Stimulated activated CD4-positive, alpha-beta T cell treated with anti-CD3 and anti-CD28 coated beads, Interleukin-12 subunit alpha, Interleukin-12 subunit beta, amount 100 ng/mL, for 48 hours (primary cell): ENCODE measurements around the gene USP11.

Experiments used
- DNase-seq, 3 donors: peaks; one replicate each; pipeline ENCODE4 v3.0.0-alpha.2; 2020; ENCODE audit warnings: low read depth in 2 of 3, low spot score in 1 of 3

USP11 gene

DNA sequence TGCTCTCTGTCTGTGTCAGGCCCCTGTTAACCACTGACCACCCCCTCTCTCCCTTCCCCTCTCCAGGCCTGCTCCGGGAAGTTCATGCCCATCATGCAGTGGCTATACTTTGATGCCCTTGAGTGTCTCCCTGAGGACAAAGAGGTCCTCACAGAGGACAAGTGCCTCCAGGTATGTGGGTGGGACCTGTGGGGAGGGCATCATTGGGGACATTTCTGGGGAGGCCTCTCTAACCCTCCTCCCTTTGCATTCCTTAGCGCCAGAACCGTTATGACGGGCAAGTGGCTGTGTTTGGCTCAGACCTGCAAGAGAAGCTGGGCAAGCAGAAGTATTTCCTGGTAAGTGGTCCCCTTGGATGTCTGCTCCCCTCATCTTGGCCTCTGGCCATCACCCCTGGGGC is 29.9 kb upstream of the USP11 start:
- no peak for DNase-seq

DNA sequence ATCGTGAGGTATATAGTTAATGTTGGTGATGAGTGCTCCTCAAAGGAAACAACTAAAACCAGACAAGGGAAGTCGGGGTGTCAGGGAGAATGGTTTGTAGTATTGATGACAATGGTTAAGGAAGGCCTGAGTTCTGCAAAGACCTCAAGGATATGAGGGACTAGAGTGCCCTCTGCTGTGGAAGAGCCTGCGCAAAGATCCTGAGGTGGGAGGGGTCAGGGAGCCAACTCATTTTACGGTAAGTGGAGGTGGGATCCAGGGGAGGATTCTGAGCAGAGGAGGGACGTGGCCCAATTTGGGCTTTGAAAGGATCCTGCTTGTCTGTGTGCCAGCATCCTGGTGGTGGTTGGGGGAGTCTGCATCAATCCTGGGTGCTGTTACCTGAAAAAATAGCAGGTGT is 27.8 kb upstream of the USP11 start:
- no peak for DNase-seq

DNA sequence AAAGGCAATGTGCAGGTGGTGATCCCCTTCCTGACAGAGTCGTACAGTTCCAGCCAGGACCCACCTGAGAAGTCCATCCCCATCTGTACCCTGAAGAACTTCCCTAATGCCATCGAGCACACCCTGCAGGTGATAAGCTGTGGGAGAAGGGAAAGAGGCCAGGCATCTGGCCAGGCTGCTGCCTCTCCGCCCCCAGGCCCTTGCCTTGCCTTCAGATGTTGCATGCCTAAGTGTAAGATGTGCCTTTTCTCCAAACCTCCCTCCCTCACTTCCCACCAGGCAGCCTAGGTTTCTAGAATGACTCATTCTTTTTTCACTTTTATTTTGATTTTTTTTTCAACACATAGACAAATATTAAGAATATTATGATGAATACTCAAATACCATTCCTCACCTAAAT is 26.5 kb upstream of the USP11 start:
- DNase-seq: no peak

DNA sequence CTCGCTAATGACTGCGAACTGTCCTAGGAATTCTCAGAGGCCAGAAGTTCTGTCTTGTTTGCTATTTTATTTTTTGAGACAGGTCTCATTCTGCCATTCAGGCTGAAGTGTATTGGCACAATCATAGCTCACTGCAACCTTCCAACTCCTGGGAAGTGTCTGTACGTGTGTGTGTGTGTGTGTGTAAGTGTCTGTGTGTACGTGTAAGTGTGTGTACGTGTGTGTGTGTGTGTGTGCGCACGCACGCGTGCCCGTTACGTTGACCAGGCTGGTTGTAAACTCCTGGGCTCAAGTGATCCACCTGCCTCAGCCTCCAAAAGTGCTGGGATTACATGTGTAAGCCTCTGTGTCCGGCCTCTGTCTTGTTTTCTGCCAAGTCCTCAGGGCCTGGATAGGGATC is 24.7 kb upstream of the USP11 start:
- no peak for DNase-seq

DNA sequence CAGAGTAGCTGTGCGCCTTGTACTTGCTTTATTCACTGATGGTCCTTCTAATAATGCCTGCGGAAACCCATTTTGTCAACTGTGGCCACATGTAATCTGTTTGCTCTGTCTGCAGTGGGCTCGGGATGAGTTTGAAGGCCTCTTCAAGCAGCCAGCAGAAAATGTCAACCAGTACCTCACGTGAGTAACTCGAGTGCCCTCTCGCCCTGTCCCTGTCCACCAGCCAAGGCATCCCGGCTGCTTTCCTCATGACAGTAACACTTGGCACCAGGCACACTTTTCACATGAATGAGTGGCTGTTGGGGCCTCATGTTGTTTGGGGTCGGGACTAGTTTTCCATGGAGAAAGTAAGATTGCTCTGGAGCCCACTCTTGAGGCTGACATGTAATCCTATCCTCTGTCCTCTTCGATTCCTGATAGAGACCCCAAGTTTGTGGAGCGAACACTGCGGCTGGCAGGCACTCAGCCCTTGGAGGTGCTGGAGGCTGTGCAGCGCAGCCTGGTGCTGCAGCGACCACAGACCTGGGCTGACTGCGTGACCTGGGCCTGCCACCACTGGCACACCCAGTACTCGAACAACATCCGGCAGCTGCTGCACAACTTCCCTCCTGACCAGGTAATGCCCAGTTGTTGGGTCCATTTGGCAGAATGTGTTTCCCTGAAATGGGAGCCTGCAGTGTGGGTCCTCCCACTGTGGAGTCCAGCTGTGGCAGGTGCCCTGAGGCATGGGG is 23.1 kb upstream of the USP11 start:
- no peak for DNase-seq

DNA sequence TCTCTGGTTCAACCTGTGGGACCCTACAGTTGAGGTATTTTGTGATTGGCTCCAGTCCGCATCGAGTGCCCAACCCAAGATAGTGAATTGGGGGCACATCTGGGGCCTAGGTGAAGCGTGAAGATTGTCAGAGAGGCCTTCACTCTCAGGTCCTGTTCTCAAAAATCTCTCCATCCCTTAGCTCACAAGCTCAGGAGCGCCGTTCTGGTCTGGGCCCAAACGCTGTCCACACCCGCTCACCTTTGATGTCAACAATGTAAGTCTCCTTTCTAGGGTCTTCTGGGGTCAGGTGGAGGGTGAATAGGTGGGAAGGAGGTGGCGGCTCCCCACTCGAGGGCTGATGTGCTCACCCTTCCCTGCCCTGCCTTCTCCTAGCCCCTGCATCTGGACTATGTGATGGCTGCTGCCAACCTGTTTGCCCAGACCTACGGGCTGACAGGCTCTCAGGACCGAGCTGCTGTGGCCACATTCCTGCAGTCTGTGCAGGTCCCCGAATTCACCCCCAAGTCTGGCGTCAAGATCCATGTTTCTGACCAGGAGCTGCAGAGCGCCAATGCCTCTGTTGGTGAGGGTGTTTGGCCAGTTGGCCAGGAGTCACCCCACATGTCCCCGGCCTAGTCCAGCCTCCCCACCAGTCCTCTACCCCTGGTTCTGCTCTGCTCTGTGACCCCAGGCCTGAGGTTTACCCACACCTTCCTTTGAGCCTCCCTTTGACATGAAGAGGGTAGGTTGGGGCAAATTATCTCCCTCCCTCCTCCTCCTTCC is 22.0 kb upstream of the USP11 start:
- no peak for DNase-seq

DNA sequence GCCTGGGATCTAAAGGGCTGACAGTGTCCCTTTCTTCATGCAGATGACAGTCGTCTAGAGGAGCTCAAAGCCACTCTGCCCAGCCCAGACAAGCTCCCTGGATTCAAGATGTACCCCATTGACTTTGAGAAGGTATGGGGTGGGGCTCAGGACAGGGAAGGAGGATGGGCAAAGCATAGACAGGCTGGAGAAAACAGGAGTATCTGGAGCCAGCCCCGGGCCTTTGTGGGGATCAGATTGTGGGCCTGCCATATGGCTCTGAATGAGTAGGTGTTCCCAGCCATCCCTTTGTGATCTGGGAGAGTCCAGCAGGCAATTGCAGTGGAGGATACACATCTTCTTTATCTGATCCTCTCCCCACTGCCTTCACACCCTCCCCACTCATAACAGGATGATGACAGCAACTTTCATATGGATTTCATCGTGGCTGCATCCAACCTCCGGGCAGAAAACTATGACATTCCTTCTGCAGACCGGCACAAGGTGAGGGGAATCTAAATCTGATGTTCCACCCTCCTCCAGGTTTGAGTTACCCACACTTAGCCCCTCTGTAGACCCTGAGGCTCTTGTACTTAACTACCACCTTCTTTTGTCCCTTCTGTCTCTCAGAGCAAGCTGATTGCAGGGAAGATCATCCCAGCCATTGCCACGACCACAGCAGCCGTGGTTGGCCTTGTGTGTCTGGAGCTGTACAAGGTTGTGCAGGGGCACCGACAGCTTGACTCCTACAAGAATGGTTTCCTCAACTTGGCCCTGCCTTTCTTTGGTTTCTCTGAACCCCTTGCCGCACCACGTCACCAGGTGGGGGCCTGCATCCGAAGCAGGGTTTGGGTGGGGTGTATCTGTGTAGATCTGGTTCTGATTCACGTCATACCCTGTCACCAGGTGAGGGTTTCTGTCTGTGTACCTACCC is 20.2 kb upstream of the USP11 start:
- DNase-seq: no peak

DNA sequence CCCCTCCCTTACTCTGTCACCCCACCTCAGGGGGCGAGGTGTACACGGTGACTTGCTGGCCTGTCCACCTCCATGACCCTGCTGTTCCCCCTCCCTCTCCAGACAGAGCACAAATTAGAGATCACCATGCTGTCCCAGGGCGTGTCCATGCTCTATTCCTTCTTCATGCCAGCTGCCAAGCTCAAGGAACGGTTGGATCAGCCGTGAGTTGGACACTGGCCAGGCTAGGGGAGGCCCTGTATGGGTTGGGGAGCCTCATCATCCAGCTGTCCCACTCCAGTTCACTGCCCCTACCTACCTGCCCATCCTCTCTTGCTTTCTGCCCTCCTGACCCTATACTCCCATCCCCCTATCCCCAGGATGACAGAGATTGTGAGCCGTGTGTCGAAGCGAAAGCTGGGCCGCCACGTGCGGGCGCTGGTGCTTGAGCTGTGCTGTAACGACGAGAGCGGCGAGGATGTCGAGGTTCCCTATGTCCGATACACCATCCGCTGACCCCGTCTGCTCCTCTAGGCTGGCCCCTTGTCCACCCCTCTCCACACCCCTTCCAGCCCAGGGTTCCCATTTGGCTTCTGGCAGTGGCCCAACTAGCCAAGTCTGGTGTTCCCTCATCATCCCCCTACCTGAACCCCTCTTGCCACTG is 18.3 kb upstream of the USP11 start:
- no peak for DNase-seq

DNA sequence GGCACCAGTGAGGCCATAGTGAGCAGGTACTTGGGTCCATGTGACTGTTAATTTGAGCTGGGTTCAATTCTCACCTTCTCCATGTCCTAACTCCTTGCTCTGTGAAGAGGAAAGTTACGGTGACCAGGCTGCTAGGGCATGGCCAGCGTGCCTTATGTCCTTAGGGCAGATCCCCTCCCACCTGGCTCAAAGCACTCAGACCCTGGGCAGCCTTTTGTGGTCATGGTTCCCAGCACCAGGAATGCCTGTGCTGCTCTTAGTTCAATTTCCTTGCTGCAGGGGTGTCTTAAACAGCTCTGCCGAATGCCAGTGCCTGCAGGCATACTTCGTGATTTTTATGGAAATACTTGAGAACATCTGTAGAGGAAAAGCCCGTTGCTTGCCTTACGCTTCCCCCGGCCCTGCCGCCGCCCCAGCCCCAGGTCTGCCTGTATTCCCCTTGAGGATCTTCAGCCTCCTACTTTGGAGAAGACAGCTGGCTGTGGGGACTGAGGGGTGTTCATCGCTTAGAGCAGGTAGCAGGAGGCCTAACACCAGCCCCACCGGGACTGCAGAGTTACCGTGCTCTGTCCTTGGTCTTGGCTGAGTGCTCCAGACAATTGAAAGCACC is 17.4 kb upstream of the USP11 start:
- DNase-seq: no peak

DNA sequence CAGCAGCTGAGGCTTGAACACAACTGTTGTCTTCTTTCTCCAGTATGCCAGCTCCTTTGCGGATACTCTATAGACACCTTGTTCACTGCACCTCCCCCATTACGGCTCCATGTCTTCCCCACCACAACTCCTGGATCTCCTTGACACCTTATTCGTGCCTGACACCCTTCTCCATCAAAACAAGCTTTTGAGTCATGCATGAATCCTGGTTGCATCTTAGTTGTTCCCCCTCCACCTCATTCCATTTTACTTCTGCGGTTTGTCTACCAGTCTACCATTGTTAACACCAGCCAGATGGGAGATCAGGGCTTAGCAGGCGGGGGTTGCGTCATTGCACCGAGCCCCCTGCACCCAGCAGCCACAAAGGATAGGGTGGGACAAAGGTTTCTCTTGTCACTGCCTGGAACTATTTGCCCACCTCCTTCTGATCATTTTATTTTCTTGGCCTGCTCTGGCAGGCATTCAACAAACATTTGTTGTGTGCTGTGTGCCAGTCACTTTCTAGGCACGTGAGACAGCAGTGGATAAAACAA is 16.4 kb upstream of the USP11 start:
- DNase-seq: no peak

DNA sequence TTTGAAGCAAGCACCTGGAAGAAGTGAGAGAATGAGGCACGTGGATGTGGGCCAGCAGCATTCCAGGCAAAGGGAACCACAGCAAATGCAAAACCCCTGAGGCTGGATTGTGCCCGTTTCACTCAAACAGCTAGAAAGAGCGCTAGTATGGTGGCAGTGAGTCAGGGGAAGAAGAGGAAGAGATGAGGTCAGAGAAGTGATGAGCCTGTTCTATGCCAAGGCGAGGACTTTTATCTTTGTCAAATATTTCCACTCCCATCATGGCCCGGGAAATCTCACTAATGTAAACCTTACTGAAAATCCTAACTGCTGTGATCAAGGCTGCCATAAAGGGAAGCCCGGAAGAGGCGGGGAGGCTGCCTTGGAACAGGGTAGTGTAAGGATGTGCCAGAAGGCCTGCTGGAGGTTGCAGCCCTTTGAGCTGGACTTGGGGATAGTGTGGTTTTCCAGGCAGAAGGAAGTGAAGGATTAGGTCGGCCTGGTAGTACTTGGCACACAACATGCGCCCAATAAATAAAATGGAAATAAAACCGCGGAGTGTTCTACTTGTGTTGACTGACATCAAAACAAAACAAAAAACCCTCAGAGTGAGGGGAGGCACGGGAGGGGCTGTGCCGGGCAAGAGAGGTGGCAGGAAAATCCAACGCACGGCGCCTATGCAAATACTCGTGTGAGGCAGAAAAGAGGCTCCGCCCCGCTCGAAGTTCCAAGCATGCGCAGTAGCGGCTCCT is 15.5 kb upstream of the USP11 start:
- peak; percentile 4 to 86 (median 26) for DNase-seq

DNA sequence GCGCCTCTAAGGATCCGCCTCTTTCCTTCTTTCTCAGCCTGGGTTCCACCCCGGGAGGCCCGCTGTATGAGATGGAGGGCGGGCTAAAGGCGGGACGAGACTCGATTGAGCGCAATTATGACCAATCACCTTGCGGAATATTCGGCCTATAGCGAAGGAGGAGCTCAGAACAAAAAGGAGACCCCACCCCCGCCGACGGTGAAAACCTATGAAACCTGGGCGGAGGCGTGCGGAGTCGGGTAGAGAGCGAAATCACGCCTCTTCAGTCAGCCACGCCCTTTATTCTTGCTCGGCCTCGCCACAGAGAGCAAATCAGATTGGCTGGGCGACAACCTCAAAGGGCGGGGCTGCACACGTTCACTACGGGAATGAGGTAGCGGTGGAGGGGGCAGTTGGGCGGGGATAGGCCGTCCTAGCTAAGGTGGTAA is 14.9 kb upstream of the USP11 start:
- DNase-seq: peak; percentile 87 to 98 (median 93)

DNA sequence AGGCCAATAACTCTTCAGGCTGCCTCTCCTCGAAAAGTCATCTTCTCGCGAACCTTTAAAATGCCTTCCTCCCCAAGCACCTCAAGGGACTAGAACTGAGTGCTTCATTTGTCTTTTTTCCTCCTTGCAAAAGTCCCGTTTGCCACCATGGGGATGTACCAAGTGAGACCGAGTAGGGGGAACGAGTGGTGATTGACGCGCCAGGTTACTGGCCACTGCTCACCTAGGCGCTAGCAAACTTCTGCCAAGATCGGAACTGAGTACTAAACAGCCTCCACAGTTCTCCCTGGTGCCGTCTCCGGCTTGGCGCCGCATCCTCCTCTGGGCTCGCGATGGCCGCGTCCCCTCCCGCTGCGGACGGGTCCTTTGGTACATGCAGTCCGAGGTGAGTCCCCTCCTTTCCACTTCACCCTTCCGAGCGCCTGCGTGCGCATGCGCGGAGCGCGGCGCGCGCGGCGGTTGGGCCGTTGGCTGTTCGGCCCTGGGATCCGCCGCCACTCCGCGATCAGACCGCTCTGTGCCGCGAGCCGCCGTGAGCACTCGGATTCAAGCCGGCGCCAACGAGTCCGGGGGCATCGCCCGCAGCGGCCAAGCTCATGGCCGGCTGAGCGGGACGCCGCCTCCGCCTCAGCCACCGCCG is 14.4 kb upstream of the USP11 start, which contains the start of gene CDK16:
TSS of gene CDK16 (plus strand) at position 402 of the 640 bp plus-strand sequence. CDS start 4,877 bp downstream, outside the sequence.
- peak; percentile 46 to 63 (median 52) for DNase-seq

DNA sequence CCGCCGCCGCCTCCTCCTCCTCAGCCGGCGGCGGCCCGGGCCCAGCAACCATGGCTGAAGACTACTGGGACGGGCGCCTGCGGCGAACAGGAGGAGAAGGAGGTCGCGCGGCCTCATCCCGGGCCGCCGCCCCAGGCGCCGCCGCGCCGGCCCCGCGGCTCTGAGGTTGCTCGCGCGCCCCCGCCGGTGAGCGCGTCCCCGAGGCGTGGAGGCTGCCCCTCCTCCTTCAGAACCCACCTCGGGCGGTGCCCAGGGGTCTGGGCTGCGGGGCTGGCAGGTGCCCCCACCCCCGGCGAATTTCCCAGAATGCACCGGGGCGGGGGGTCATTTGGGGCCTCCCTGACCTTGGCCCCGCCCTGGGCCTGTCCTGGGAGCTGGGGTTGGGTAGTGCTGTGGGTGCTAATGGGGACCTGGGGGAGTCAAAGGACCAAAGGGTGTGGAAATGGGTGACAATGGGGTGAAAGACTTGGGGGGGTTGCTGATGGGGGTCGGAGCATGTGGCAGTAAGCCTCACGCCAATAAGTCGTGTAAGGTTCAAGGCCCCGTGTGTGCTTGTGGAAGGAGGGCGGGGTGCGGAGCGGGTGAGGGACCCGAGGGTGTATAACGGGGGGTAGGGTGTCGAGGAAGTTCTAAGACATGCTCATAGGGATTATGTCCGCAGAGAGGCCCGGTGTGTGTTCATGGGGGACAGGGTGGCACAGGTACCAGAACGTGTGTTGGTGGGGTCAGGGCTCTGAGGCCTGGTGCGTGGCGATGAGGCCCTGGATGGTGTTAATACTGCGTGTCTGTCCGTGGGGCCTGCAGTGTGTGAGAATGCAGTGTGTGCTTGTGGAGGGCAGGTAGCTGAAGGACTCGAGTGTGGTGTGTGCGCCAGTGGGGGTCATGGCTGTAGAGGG is 13.6 kb upstream of the USP11 start:
- DNase-seq: peak in 2 of 3 donors; percentile 9 to 23

DNA sequence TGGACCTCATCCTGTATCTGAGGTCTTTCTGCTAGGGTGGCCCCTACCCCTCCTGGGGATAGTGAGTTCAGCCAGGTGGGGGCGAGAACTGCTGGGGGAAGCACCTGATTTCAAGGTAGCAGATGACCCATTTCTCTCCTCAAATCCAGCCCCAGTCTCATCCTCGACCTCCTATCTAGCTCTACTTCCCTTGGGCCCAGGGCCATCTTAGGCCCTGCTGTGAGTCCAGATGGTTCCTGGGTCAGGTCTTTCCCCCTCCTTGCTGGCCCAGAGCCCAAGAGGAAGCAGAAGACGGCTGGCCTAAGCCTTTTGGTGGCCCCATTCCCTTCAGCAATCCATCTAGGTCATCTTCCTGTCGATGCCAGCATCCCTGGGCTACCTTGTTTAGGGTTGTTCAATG is 11.1 kb upstream of the USP11 start:
- no peak for DNase-seq

DNA sequence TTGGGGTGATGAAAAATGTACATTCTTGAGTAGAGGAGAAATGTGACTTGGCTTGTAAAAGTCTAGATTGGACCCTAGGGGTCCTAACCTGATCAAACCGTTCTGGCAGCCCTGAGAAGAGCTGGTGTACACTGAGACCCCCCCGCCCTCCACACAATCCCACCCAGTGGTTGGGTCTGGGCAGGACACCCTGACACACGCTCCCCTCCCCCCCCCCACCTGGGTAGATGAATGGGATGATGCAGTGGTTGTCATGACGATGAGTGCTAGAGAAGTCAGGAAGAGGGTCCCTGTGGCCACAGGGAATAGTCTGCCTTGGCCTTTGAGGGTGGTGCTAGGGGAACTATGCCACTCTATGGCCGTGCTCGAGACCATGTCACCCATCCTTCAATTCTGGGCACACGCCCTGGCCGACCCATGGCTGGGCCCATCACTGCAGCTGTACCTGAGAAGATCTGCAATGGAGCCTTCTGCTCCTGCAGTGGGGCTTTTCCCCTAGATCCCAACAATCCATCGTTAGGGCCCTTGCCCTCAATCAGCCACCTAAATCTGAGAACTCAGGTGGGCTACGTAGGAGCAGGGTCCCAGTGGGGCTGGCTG is 10.0 kb upstream of the USP11 start:
- no peak for DNase-seq

DNA sequence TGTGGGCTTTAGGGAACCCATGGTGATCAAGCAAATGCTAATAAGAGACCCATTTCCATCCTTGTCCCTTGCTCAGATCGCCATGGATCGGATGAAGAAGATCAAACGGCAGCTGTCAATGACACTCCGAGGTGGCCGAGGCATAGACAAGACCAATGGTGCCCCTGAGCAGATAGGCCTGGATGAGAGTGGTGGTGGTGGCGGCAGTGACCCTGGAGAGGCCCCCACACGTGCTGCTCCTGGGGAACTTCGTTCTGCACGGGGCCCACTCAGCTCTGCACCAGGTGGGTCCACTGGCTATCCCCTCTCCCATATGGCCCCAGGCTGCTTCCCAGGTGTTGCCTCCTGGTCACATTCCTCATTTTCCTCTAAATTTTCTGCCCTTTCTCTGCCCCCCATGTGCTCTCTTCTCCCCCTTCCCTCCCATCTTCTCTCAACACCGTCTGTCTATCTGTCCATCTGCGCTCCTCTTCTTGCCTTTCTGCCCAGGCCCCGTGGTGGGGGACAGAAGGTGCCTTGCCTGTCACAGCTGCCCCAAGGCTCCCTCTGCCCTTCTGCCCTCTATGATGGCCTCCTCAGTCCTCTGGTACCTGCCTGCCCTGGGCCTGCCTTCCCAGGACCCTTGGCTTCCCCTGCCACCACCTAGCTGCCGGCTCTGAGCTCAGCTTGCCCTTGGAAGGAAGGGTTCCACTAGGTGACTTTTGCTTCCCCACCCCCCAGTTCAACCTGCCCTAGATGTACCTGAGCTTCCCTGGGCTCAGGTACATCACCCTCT is 9.1 kb upstream of the USP11 start:
- no peak for DNase-seq
